H9 (cell line): Measurements from ENCODE around the gene HELQ. TPM values are rescaled to one million over a fixed set of nuclear protein-coding genes. Genes with fewer than 3 reads are reported as not detected.

Source experiments
- DNase-seq: peaks from one replicate; pipeline ENCODE4 v3.0.0-alpha.2; 2017
- H2AFZ ChIP-seq: one replicate; pipeline ENCODE4 v1.6.1; 2013; ENCODE audit warnings: mild to moderate bottlenecking, low read length, control low read depth, moderate library complexity
- H2AK5ac ChIP-seq: 2 replicates; pipeline ENCODE4 v1.6.1; 2013; ENCODE audit warnings: low read length, control low read depth, mixed read lengths; ENCODE audit not compliant: insufficient read length
- H2BK120ac ChIP-seq: one replicate; pipeline ENCODE4 v1.6.1; 2013; ENCODE audit warnings: low read depth, mild to moderate bottlenecking, low read length, control low read depth, inconsistent platforms; ENCODE audit not compliant: poor library complexity, severe bottlenecking
- H2BK12ac ChIP-seq: 2 replicates; pipeline ENCODE4 v1.6.1; 2013; ENCODE audit warnings: low read length, control low read depth, mixed read lengths, low read depth; ENCODE audit not compliant: insufficient read length
- H2BK15ac ChIP-seq: 2 replicates; pipeline ENCODE4 v1.6.1; 2013; ENCODE audit warnings: low read depth, low read length, control low read depth
- H2BK20ac ChIP-seq: one replicate; pipeline ENCODE4 v1.6.1; 2013; ENCODE audit warnings: low read depth, mild to moderate bottlenecking, low read length, control low read depth, inconsistent platforms; ENCODE audit not compliant: poor library complexity, severe bottlenecking
- H2BK5ac ChIP-seq: 2 replicates; pipeline ENCODE4 v1.6.1; 2013; ENCODE audit warnings: low read length, control low read depth, mixed read lengths; ENCODE audit not compliant: insufficient read length
- H3K14ac ChIP-seq: 2 replicates; pipeline ENCODE4 v1.6.1; 2013; ENCODE audit warnings: low read length, control low read depth; ENCODE audit not compliant: insufficient read depth
- H3K18ac ChIP-seq: 2 replicates; pipeline ENCODE4 v1.6.1; 2013; ENCODE audit warnings: low read depth, mild to moderate bottlenecking, mixed read lengths, low read length, control low read depth; ENCODE audit not compliant: insufficient read length
- H3K23ac ChIP-seq: 2 replicates; pipeline ENCODE4 v1.6.1; 2013; ENCODE audit warnings: low read length, control low read depth, mixed read lengths, low read depth; ENCODE audit not compliant: insufficient read length
- H3K23me2 ChIP-seq: 2 replicates; pipeline ENCODE4 v1.6.1; 2013; ENCODE audit warnings: low read depth, mild to moderate bottlenecking, mixed read lengths, low read length, control low read depth; ENCODE audit not compliant: insufficient read length, poor library complexity, severe bottlenecking
- H3K27ac ChIP-seq: 2 replicates; pipeline ENCODE4 v1.5.1; 2013; ENCODE audit warnings: low read length, control low read depth, mixed read lengths, low read depth; ENCODE audit not compliant: insufficient read length
- H3K27me3 ChIP-seq: 2 replicates; pipeline ENCODE4 v1.6.1; 2013; ENCODE audit warnings: low read length, control low read depth, inconsistent platforms; ENCODE audit not compliant: insufficient read depth
- H3K4ac ChIP-seq: 2 replicates; pipeline ENCODE4 v1.6.1; 2013; ENCODE audit warnings: low read depth, mild to moderate bottlenecking, control low read depth, inconsistent platforms, low read length, moderate library complexity
- H3K4me1 ChIP-seq: 2 replicates; pipeline ENCODE4 v1.6.1; 2013; ENCODE audit warnings: low read length, control low read depth, inconsistent platforms; ENCODE audit not compliant: insufficient read depth
- H3K4me2 ChIP-seq: 2 replicates; pipeline ENCODE4 v1.6.1; 2013; ENCODE audit warnings: low read length, control low read depth, mixed read lengths; ENCODE audit not compliant: insufficient read length, insufficient read depth
- H3K56ac ChIP-seq: 2 replicates; pipeline ENCODE4 v1.6.1; 2013; ENCODE audit warnings: low read depth, mild to moderate bottlenecking, mixed read lengths, low read length, control low read depth; ENCODE audit not compliant: insufficient read length
- H3K79me1 ChIP-seq: 2 replicates; pipeline ENCODE4 v1.6.1; 2013; ENCODE audit warnings: low read depth, mild to moderate bottlenecking, moderate library complexity, low read length, control low read depth, inconsistent platforms; ENCODE audit not compliant: insufficient read depth, poor library complexity, severe bottlenecking
- H3K79me2 ChIP-seq: 2 replicates; pipeline ENCODE4 v1.6.1; 2013; ENCODE audit warnings: low read length, control low read depth, inconsistent platforms; ENCODE audit not compliant: insufficient read depth
- H3K9ac ChIP-seq: 2 replicates; pipeline ENCODE4 v1.6.1; 2013; ENCODE audit warnings: low read length, control low read depth, mixed read lengths; ENCODE audit not compliant: insufficient read length; ENCODE audit errors: extremely low read depth
- H3K9me3 ChIP-seq: one replicate; pipeline ENCODE4 v1.6.1; 2013; ENCODE audit warnings: low read depth, low read length, inconsistent platforms; ENCODE audit not compliant: control insufficient read depth
- H3T11ph ChIP-seq: one replicate; pipeline ENCODE4 v1.6.1; 2013; ENCODE audit warnings: mild to moderate bottlenecking, low read length, control low read depth, inconsistent platforms
- H4K20me1 ChIP-seq: one replicate; pipeline ENCODE4 v1.6.1; 2013; ENCODE audit not compliant: control insufficient read depth, insufficient read length, insufficient read depth
- H4K5ac ChIP-seq: 2 replicates; pipeline ENCODE4 v1.6.1; 2013; ENCODE audit warnings: low read depth, mild to moderate bottlenecking, mixed read lengths, low read length, control low read depth; ENCODE audit not compliant: insufficient read length
- H4K8ac ChIP-seq: replicated peaks from 2 replicates; pipeline ENCODE4 v1.6.1; 2013; ENCODE audit warnings: low read length, control low read depth, mixed read lengths, low read depth; ENCODE audit not compliant: insufficient read length
- H4K91ac ChIP-seq: 2 replicates; pipeline ENCODE4 v1.6.1; 2013; ENCODE audit warnings: low read depth, mild to moderate bottlenecking, moderate library complexity, mixed read lengths, low read length, control low read depth; ENCODE audit not compliant: insufficient read length
- H3K27ac Mint-ChIP-seq, 3 experiments: 2 replicates in 2 of 3; 3 replicates in 1 of 3; pipeline ENCODE4 v1.8.0; 2020 to 2021; ENCODE audit warnings: mixed read lengths in 3 of 3, mild to moderate bottlenecking in 1 of 3, moderate library complexity in 1 of 3
- H3K27me3 Mint-ChIP-seq: 2 replicates; pipeline ENCODE4 v1.8.0; 2021; ENCODE audit warnings: low read depth, mild to moderate bottlenecking, moderate library complexity, mixed read lengths
- H3K36me3 Mint-ChIP-seq, 3 experiments: 2 replicates in 2 of 3; 3 replicates in 1 of 3; pipeline ENCODE4 v1.8.0; 2020 to 2021; ENCODE audit warnings: low read depth in 3 of 3, mixed read lengths in 3 of 3; ENCODE audit not compliant: insufficient read depth in 1 of 3
- H3K4me1 Mint-ChIP-seq, 2 experiments: 2 replicates each; pipeline ENCODE4 v1.8.0; 2020; ENCODE audit warnings: mixed read lengths in 2 of 2
- H3K4me3 Mint-ChIP-seq, 2 experiments: 2 replicates in 1 of 2; 3 replicates in 1 of 2; pipeline ENCODE4 v1.8.0; 2020 to 2021; ENCODE audit warnings: mild to moderate bottlenecking in 2 of 2, mixed read lengths in 2 of 2, moderate library complexity in 1 of 2
- H3K9me3 Mint-ChIP-seq, 2 experiments: 2 replicates in 1 of 2; 3 replicates in 1 of 2; pipeline ENCODE4 v1.8.0; 2020; ENCODE audit warnings: mild to moderate bottlenecking in 2 of 2, mixed read lengths in 2 of 2, moderate library complexity in 1 of 2
- total RNA-seq: library from RNA; stranded (reverse); gene quantifications from 2 replicates; pipeline ENCODE4 v1.2.1, GENCODE V29; 2021
- TF ChIP-seq, protein P1 (sequence below): fragments of 200-600 bp; sonication (generic); conservative IDR thresholded peaks from 3 replicates; pipeline ENCODE4 v1.8.0; 2021; ENCODE audit warnings: antibody characterized with exemption, mild to moderate bottlenecking

Gene HELQ
- total RNA-seq, 1 experiment from 2014 or later = 16.2 TPM

DNA sequence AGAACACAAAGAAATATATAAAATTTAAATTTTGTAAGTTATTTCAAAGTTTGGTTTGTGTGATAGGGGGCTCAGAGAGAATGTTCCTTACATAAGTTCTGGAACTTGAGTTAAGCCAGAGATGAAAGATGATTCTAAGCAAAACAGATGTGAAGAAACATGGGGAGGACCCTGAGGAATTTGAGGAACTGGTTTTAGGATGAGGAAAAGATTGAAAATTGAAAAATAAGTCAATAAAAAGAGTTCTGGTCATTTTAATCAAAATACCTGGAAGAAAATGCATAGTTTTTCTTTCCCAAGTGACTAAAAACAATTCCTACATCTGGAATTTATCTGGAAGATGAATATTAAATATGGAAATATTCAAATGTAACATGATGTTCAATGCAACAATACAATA lies 37.4 kb downstream of the HELQ start:
- Histone ChIP-seq H3K9me3 (no peaks in the 10 kb centered on the region), H3K18ac (no peak overlapping the region), H3K27ac (no peak overlapping the region), H3K23me2 (no peaks in the 10 kb centered on the region), H4K5ac (no peak overlapping the region), H2AFZ (no peak overlapping the region), H3T11ph (no peak overlapping the region), H2BK20ac (no peak overlapping the region), H2AK5ac (no peak overlapping the region), H4K20me1 (no peaks in the 10 kb centered on the region), H4K91ac (no peak overlapping the region), H3K4me2 (no peak overlapping the region), H3K79me1 (no peaks in the 10 kb centered on the region), H3K27me3 (no peaks in the 10 kb centered on the region), H4K8ac (no peak overlapping the region), H2BK15ac (no peak overlapping the region), H3K4ac (no peak overlapping the region), H3K56ac (no peak overlapping the region), H2BK120ac (no peak overlapping the region), H3K4me1 (no peaks in the 10 kb centered on the region), H2BK5ac (no peak overlapping the region), H3K9ac (no peak overlapping the region), H2BK12ac (no peak overlapping the region), H3K79me2 (no peaks in the 10 kb centered on the region), H3K23ac (no peak overlapping the region), H3K14ac (no peak overlapping the region)
- Mint-ChIP-seq H3K4me3 (no peak overlapping the region), H3K27ac (no peak overlapping the region), H3K4me1 (no peaks in the 10 kb centered on the region), H3K27me3 (no peaks in the 10 kb centered on the region), H3K9me3 (no peaks in the 10 kb centered on the region), H3K36me3 (peaks cover 0 to 9% (median 5%) of the 10 kb centered on the region in 3 experiments; a peak in 4 of 7 replicates)
- no peak for DNase-seq
- TF ChIP-seq, protein P1, sequence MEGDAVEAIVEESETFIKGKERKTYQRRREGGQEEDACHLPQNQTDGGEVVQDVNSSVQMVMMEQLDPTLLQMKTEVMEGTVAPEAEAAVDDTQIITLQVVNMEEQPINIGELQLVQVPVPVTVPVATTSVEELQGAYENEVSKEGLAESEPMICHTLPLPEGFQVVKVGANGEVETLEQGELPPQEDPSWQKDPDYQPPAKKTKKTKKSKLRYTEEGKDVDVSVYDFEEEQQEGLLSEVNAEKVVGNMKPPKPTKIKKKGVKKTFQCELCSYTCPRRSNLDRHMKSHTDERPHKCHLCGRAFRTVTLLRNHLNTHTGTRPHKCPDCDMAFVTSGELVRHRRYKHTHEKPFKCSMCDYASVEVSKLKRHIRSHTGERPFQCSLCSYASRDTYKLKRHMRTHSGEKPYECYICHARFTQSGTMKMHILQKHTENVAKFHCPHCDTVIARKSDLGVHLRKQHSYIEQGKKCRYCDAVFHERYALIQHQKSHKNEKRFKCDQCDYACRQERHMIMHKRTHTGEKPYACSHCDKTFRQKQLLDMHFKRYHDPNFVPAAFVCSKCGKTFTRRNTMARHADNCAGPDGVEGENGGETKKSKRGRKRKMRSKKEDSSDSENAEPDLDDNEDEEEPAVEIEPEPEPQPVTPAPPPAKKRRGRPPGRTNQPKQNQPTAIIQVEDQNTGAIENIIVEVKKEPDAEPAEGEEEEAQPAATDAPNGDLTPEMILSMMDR = no peak
